ENCODE measurements around the gene GBF1.

Gene GBF1

GRCh38 chr10:102287538-102287937 lies 42.2 kb downstream of the GBF1 start:
- H3K9ac ChIP-seq: no peak overlapping the region
- no peaks in the 10 kb centered on the region for H3K36me3 ChIP-seq (ENCODE audit: control insufficient read depth, insufficient read depth, low read length)
- no peak overlapping the region for H2AFZ ChIP-seq
- H3K27me3 ChIP-seq (ENCODE audit: control insufficient read depth, insufficient read depth, low read length): no peaks in the 10 kb centered on the region
- H3K4me1 ChIP-seq: peaks cover 2% of the 10 kb centered on the region
- H3K4me2 ChIP-seq (ENCODE audit: low read length): no peak overlapping the region
- H3K9me3 ChIP-seq (ENCODE audit: control insufficient read depth, low read length): no peaks in the 10 kb centered on the region
- no peak overlapping the region for H3K27ac ChIP-seq
- TF ChIP-seq CTCF (IDR thresholded peaks at IDR 0.05): no peak
- H3K4me3 ChIP-seq (ENCODE audit: low read depth, low read length): no peak overlapping the region
- peaks cover 51% of the 10 kb centered on the region for H3K79me2 ChIP-seq

GRCh38 chr10:102287991-102288390 lies 42.7 kb downstream of the GBF1 start:
- H3K4me1 ChIP-seq: peaks cover 2% of the 10 kb centered on the region
- H3K36me3 ChIP-seq (ENCODE audit: control insufficient read depth, insufficient read depth, low read length): no peaks in the 10 kb centered on the region
- no peak overlapping the region for H2AFZ ChIP-seq
- H3K4me2 ChIP-seq (ENCODE audit: low read length): no peak overlapping the region
- TF ChIP-seq CTCF (IDR thresholded peaks at IDR 0.05): no peak
- no peak overlapping the region for H3K4me3 ChIP-seq (ENCODE audit: low read depth, low read length)
- no peaks in the 10 kb centered on the region for H3K27me3 ChIP-seq (ENCODE audit: control insufficient read depth, insufficient read depth, low read length)
- H3K79me2 ChIP-seq: peaks cover 49% of the 10 kb centered on the region
- no peaks in the 10 kb centered on the region for H3K9me3 ChIP-seq (ENCODE audit: control insufficient read depth, low read length)
- no peak overlapping the region for H3K9ac ChIP-seq
- no peak overlapping the region for H3K27ac ChIP-seq

- Histone ChIP-seq H3K4me1 (peaks cover 2% of the 10 kb centered on the region), H3K4me2 (ENCODE audit: low read length) (no peak overlapping the region), H3K9me3 (ENCODE audit: control insufficient read depth, low read length) (no peaks in the 10 kb centered on the region), H2AFZ (no peak overlapping the region), H3K79me2 (peaks cover 43% of the 10 kb centered on the region), H3K36me3 (ENCODE audit: control insufficient read depth, insufficient read depth, low read length) (no peaks in the 10 kb centered on the region), H3K9ac (no peak overlapping the region), H3K27me3 (ENCODE audit: control insufficient read depth, insufficient read depth, low read length) (no peaks in the 10 kb centered on the region), H3K27ac (no peak overlapping the region), H3K4me3 (ENCODE audit: low read depth, low read length) (no peak overlapping the region)
- no peak for TF ChIP-seq CTCF (IDR thresholded peaks at IDR 0.05)
Observed at GRCh38 chr10:102289356-102289755, 44.0 kb downstream of the GBF1 start.

GRCh38 chr10:102289840-102290239 lies 44.5 kb downstream of the GBF1 start:
- Histone ChIP-seq H3K36me3 (ENCODE audit: control insufficient read depth, insufficient read depth, low read length) (no peaks in the 10 kb centered on the region), H3K4me3 (ENCODE audit: low read depth, low read length) (no peak overlapping the region), H3K79me2 (peaks cover 43% of the 10 kb centered on the region), H3K4me2 (ENCODE audit: low read length) (no peak overlapping the region), H2AFZ (no peak overlapping the region), H3K9me3 (ENCODE audit: control insufficient read depth, low read length) (no peaks in the 10 kb centered on the region), H3K27ac (no peak overlapping the region), H3K27me3 (ENCODE audit: control insufficient read depth, insufficient read depth, low read length) (no peaks in the 10 kb centered on the region), H3K9ac (no peak overlapping the region), H3K4me1 (peaks cover 2% of the 10 kb centered on the region)
- TF ChIP-seq CTCF (IDR thresholded peaks at IDR 0.05): no peak

- Histone ChIP-seq H3K9me3 (ENCODE audit: control insufficient read depth, low read length) (no peaks in the 10 kb centered on the region), H3K4me3 (ENCODE audit: low read depth, low read length) (no peak overlapping the region), H3K4me2 (ENCODE audit: low read length) (no peak overlapping the region), H3K36me3 (ENCODE audit: control insufficient read depth, insufficient read depth, low read length) (no peaks in the 10 kb centered on the region), H3K79me2 (peaks cover 47% of the 10 kb centered on the region), H3K9ac (no peak overlapping the region), H3K27me3 (ENCODE audit: control insufficient read depth, insufficient read depth, low read length) (no peaks in the 10 kb centered on the region), H2AFZ (no peak overlapping the region), H3K27ac (no peak overlapping the region), H3K4me1 (no peaks in the 10 kb centered on the region)
- TF ChIP-seq CTCF (IDR thresholded peaks at IDR 0.05): no peak
Observed at GRCh38 chr10:102291221-102291905, 46.0 kb downstream of the GBF1 start.
